Activated CD8-positive, alpha-beta T cell treated with anti-CD3 and anti-CD28 coated beads for 36 hours (primary cell): Measurements from ENCODE around the gene EID3. TPM values are rescaled to one million over a fixed set of nuclear protein-coding genes. Genes with fewer than 3 reads are reported as not detected.
"Not testable (repeated sequence)": the region's sequence is repeated elsewhere in the genome, so short reads cannot be mapped to it uniquely, and the experiment has no call there.

Experiments
- ATAC-seq: fragments of 200-7000 bp; cut with Tn5 transposase; one replicate; pipeline ENCODE4 v1.10.0; 2021; ENCODE audit warnings: mild to moderate bottlenecking, moderate library complexity
- CTCF ChIA-PET: fragments of 350-600 bp; sonication (Branson Sonifier 250); formaldehyde crosslinking; loops from one replicate; lab custom pipeline; 2021; ENCODE audit warnings: antibody characterized with exemption; lab: Charles Lee
- POLR2A ChIA-PET: fragments of 350-600 bp; sonication (Branson Sonifier 250); formaldehyde crosslinking; loops from one replicate; lab custom pipeline; 2021; ENCODE audit warnings: antibody characterized with exemption; lab: Charles Lee
- DNase-seq: peaks from one replicate; pipeline ENCODE4 v3.0.0-alpha.2; 2020
- H3K27ac Mint-ChIP-seq: one replicate; pipeline ENCODE4 v1.8.0; 2021; ENCODE audit warnings: mild to moderate bottlenecking, mixed read lengths
- H3K27me3 Mint-ChIP-seq: one replicate; pipeline ENCODE4 v1.8.0; 2021; ENCODE audit warnings: mixed read lengths
- H3K36me3 Mint-ChIP-seq: one replicate; pipeline ENCODE4 v1.8.0; 2021; ENCODE audit warnings: low read depth, mixed read lengths
- H3K4me1 Mint-ChIP-seq: one replicate; pipeline ENCODE4 v1.8.0; 2021; ENCODE audit warnings: low read depth, mixed read lengths
- H3K4me3 Mint-ChIP-seq: one replicate; pipeline ENCODE4 v1.8.0; 2021; ENCODE audit warnings: mild to moderate bottlenecking, moderate library complexity, mixed read lengths
- H3K9me3 Mint-ChIP-seq: one replicate; pipeline ENCODE4 v1.8.0; 2021; ENCODE audit warnings: mixed read lengths
- intact Hi-C: fragments of 100-400 bp; cut with micrococcal nuclease; formaldehyde crosslinking; loops from one replicate; pipeline ENCODE4 v1.10.0; 2022
- total RNA-seq, 2 experiments: library from RNA; stranded (reverse); gene quantifications; one replicate each; pipeline ENCODE4 v1.2.3, GENCODE V29; 2021
- TF ChIP-seq, protein P1 (sequence below): fragments of 200-600 bp; IDR thresholded peaks from one replicate; pipeline ENCODE4 v1.8.0; 2022; ENCODE audit warnings: antibody characterized with exemption, mild to moderate bottlenecking

The EID3 gene
- total RNA-seq, 2 experiments from 2014 or later: 3.7 to 4.8 TPM

DNA sequence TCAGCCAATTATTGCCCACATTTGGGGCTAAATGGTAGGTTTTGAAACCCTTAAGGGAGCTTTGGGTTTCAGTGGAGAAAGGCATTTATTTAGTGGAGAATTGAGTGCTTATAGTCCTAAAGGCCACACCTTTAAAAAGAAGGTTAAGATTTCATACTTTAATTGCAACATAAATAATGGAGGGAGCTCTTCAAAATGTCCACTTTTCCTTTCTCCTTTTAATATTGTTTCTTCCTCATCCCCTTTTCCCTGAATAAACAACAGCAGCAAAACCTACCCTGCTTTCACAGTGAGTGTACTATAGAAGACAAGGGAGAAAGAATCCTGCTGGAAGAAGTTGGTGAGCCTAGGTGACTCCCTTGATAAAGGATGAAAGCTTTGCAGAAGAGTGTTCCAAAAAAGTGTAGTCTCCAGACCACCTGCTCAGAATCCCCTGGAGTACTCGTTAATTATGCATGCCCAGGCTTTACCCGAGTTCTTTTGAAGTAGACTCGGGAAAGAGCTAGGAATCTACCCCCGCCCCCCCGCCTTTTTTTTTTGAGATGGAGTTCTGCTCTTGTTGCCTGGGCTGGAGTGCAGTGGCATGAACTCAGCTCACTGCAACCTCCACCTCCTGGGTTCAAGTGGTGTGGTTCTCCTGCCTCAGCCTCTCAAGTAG lies 11.5 kb upstream of the EID3 start:
- H3K4me1 Mint-ChIP-seq: peaks cover 22% of the 10 kb centered on the region
- H3K27ac Mint-ChIP-seq: no peak overlapping the region
- no peak for ATAC-seq
- H3K27me3 Mint-ChIP-seq: no peaks in the 10 kb centered on the region
- H3K4me3 Mint-ChIP-seq: no peak overlapping the region
- H3K9me3 Mint-ChIP-seq: no peaks in the 10 kb centered on the region
- intact Hi-C loops: no loop called here
- DNase-seq: no peak
- ChIA-PET POLR2A (interaction anchor here (1.0 to 8.6 kb wide), 4 partner anchors 8 to 72 kb away, joined by 3 to 118 read pairs (median 7); partner anchors contain the start of genes EID3 and TXNRD1), CTCF (interaction anchor here (7.3 kb wide), 1 partner anchor 74 kb away, joined by 59 read pairs; the partner anchor contains the start of gene TXNRD1)
- H3K36me3 Mint-ChIP-seq: peaks cover 64% of the 10 kb centered on the region
- TF ChIP-seq, protein P1, sequence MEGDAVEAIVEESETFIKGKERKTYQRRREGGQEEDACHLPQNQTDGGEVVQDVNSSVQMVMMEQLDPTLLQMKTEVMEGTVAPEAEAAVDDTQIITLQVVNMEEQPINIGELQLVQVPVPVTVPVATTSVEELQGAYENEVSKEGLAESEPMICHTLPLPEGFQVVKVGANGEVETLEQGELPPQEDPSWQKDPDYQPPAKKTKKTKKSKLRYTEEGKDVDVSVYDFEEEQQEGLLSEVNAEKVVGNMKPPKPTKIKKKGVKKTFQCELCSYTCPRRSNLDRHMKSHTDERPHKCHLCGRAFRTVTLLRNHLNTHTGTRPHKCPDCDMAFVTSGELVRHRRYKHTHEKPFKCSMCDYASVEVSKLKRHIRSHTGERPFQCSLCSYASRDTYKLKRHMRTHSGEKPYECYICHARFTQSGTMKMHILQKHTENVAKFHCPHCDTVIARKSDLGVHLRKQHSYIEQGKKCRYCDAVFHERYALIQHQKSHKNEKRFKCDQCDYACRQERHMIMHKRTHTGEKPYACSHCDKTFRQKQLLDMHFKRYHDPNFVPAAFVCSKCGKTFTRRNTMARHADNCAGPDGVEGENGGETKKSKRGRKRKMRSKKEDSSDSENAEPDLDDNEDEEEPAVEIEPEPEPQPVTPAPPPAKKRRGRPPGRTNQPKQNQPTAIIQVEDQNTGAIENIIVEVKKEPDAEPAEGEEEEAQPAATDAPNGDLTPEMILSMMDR: no peak

DNA sequence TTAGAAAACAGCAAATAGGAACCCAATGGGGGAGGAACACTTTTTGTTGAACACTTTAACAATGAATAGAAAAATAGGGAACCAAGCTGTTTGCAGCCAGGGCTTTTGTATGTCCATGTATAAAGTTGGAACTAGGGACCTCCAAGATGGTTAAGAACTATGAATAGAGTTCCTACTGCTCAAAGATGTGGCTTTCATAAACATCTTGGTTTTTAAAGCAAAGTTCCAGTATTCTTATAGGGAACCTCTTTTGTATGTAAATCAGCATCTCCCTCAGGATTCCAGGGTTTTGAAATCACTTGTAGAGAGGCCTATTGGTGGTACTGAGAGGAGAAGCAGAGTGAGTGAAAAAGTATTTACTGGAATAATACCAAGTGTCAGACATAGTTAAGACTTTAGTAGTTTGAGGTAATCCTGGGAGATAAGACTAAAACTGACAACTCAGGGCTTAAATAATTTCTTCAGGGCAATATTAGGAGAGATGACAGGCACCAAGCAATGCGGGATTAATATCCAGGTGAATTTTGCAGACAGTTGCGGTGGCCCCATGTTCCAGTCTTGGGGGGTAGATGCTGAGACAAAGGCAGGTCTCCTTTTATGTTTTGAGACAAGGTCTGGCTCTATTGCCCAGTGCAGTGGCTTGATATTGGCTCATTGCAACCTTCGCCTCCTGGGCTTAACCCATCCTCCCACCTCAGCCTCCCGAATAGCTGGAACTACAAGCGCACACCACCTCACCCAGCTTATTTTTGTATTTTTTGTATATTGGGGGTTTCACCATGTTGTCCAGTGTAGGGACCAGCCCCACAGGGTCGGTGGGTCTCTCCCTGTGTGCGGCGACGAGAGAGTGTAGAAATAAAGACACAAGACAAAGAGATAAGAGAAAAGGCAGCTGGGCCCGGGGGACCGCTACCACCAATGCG lies 10.4 kb upstream of the EID3 start:
- H3K9me3 Mint-ChIP-seq: no peaks in the 10 kb centered on the region

DNA sequence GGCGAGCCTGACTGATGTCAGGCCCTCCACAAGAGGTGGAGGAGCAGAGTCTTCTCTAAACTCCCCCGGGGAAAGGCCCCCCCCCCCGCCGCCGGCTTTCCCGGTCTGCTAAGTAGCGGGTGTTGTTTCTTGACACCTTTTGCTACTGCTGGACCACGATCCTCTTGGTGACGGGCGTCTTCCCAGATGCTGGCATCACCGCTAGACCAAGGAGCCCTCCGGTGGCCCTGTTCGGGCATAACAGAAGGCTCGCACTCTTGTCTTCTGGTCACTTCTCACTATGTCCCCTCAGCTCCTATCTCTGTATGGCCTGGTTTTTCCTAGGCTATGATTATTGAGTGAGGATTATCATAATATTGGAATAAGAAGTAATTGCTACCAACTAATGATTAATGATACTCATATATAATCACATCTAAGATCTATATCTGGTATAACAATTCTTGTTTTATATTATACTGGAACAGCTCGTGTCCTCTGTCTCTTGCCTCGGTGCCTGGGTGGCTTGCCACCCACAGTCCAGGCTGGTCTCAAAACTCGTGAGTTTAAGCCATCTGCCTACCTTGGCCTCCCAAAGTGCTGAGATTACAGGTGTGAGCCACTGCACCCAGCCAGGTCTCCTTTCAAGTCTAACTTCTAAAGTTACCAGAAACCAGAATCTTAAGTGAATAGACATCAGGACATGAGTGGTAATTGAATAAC lies 9.2 kb upstream of the EID3 start:
- H3K27me3 Mint-ChIP-seq, H3K9me3 Mint-ChIP-seq, CTCF ChIA-PET, intact Hi-C loops, H3K27ac Mint-ChIP-seq, ATAC-seq, H3K4me3 Mint-ChIP-seq: not testable (repeated sequence)
- POLR2A ChIA-PET: interaction anchor here (1.5 to 8.0 kb wide), 2 partner anchors 6 to 75 kb away, joined by 6 to 75 read pairs; no protein-coding TSS in a partner anchor
- Mint-ChIP-seq H3K4me1 (peaks cover 28% of the 10 kb centered on the region), H3K36me3 (peaks cover 55% of the 10 kb centered on the region)
- DNase-seq: peak; percentile 21

More for the DNA sequence above, 10.4 kb upstream of the EID3 start:
- DNase-seq (no peak), ATAC-seq (no peak)
- no peaks in the 10 kb centered on the region for H3K27me3 Mint-ChIP-seq
- no peak overlapping the region for H3K27ac Mint-ChIP-seq
- peaks cover 59% of the 10 kb centered on the region for H3K36me3 Mint-ChIP-seq
- TF ChIP-seq, protein P1: no peak
- H3K4me1 Mint-ChIP-seq: peaks cover 28% of the 10 kb centered on the region
- no peak overlapping the region for H3K4me3 Mint-ChIP-seq
- CTCF ChIA-PET: interaction anchor here (7.3 kb wide), 1 partner anchor 75 kb away, joined by 59 read pairs; the partner anchor contains the start of gene TXNRD1
- intact Hi-C loops: no loop called here
- POLR2A ChIA-PET: interaction anchor here (1.7 to 8.6 kb wide), 2 partner anchors 10 to 73 kb away, joined by 10 to 118 read pairs; partner anchors contain the start of genes EID3 and TXNRD1

DNA sequence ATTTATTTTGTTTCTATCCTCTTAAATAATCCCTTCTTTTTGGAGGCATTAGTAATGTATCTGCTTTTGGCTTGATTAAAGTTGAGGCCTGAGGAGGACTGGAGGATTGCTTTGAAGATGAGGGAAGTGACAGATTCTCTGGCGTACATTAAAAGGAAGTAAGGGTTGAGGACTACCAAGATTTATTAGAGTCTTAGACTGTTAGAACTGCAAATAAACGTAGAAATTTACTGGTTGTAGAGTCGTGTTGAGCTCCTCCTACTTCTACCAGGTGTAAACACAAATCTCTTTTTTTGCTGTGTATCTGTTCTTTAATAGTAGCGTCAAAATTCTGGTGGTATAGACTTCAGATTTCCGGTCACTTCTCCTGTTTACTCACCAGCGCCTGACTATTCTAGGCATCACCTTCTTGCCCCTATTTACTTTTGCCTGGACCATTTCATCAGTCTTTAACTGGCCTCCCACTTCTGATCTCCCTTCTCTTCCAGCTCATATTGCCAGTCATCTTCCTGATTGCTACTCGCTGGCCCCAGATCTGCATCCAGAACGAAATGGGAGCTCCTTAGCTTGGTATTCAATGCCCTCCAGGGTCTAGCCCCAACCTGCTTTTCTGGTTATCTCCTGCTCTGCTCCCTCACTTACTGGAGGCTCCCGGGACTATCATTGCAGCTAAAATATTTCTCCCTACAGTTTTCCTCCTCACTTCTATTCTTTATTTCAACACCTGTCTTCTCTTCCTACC lies 8.4 kb upstream of the EID3 start:
- Mint-ChIP-seq H3K9me3 (no peaks in the 10 kb centered on the region), H3K36me3 (peaks cover 60% of the 10 kb centered on the region), H3K4me3 (no peak overlapping the region), H3K27me3 (no peaks in the 10 kb centered on the region), H3K27ac (no peak overlapping the region), H3K4me1 (peaks cover 33% of the 10 kb centered on the region)
- TF ChIP-seq, protein P1: no peak
- intact Hi-C loops: no loop called here
- POLR2A ChIA-PET: interaction anchor here (0.6 to 8.0 kb wide), 4 partner anchors 7 to 79 kb away, joined by 3 to 75 read pairs (median 8); partner anchors contain the start of genes EID3 and TXNRD1
- DNase-seq: no peak
- CTCF ChIA-PET: interaction anchor here (1.2 kb wide), 1 partner anchor 79 kb away, joined by 4 read pairs; the partner anchor contains the start of gene TXNRD1
- ATAC-seq: no peak
